GM23248 (cell line): ENCODE measurements around the gene CCDC54.

ENCODE experiments used
- EZH2 ChIP-seq: fragments of 200-600 bp; sonication (generic); IDR thresholded peaks from 2 replicates; pipeline ENCODE4 v1.6.1; 2018; ENCODE audit warnings: antibody characterized with exemption, mild to moderate bottlenecking; ENCODE audit not compliant: insufficient read depth, poor library complexity, severe bottlenecking
- EZH2phosphoT487 ChIP-seq: fragments of 200-600 bp; sonication (generic); IDR thresholded peaks from 2 replicates; pipeline ENCODE4 v1.6.1; 2018; ENCODE audit warnings: antibody characterized with exemption, moderate library complexity, mild to moderate bottlenecking, low read depth; ENCODE audit not compliant: insufficient read depth

- TF ChIP-seq EZH2 = no peak
- TF ChIP-seq EZH2phosphoT487 = no peak
Measured at GRCh38 chr3:107375682-107376081, 1.6 kb upstream of the CCDC54 start.
